HG03045 (cell line): ENCODE results near the gene ARHGEF16.

Experiments
- ATAC-seq: cut with Tn5 transposase; IDR thresholded peaks from one replicate; pipeline ENCODE4 v1.9.1; 2021; ENCODE audit warnings: mild to moderate bottlenecking, moderate library complexity; ENCODE audit not compliant: unreplicated experiment

Gene ARHGEF16

GRCh38 chr1:3515272-3515671 is 60.8 kb downstream of the ARHGEF16 start:
- ATAC-seq: no peak

- ATAC-seq: no peak
Measured at GRCh38 chr1:3515774-3516480, 61.5 kb downstream of the ARHGEF16 start.

DNA sequence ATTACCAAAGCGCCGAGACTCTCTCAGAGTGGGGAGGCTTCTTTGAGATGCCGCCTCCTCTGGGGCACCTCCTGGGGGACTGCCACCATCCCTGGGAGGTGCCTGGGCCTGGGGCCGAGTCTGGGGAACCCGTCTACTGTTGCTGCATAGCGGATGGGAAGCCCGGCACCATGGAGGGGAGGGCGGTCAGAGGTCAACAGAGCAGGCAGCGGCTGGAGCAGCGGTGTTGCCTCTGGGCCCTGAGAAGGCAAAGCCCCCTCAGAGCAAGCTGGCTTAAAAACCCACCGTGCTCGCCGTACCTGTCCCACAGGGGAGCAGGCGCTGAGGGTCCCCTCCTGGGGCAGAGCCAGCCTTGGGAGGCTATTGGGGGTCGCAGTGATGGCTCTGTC is 62.0 kb downstream of the ARHGEF16 start:
- ATAC-seq: no peak

DNA sequence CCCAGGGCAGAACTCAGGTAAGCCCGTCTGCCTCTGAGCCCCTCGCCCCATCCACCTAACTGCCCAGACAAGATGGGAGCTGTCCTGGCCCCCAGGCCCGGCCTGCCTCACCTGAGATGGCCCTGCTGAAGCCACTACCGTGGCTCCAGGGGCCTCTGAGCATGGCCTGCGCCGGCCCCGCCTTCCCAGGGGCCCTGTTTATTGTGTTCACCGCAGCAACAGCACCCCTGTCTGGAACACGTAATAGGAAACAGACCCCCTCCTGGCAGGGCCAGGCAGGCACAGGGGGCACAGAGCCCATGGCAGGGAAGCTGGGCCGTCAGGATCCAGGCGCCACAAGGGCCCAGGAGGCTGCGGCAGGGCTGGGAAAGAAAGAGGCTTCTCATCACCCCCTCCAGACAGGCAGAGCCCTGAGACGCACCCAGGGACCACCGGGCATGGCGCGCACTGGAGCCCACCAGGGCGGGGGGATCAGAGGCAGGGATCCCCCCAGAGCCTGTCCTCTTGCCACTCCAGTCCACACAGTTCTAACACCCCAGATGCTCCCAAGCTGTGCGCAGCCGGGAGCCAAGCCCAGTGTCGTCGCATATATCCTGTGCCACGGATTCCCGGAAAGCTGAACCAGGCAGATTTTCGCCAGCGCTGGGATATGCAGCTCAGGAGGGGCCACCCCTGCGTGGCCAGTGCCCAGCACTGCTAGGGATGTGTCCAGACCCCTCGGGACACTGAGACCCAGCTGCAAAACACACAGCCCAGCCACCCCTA is 62.6 kb downstream of the ARHGEF16 start:
- ATAC-seq: no peak

DNA sequence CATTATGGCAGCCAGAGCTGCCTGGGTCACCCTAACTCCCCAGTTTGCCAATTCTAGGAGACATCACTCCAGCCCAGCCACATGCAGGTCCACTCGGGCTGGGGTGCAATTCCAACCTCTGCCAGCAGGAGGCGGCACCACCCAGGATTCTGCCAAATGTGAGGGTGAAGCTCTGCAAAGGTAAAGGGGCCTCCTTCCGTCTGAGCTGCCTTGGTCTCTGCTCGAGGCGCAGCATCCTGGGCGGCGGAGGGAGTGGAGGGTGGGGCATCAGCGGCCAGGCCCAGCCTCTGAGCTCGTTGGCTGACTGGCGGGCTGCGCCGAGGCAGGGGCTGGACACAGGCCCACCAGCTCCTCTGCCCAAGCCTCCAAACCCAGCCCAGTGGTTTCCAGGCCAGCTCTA is 63.8 kb downstream of the ARHGEF16 start:
- no peak for ATAC-seq

DNA sequence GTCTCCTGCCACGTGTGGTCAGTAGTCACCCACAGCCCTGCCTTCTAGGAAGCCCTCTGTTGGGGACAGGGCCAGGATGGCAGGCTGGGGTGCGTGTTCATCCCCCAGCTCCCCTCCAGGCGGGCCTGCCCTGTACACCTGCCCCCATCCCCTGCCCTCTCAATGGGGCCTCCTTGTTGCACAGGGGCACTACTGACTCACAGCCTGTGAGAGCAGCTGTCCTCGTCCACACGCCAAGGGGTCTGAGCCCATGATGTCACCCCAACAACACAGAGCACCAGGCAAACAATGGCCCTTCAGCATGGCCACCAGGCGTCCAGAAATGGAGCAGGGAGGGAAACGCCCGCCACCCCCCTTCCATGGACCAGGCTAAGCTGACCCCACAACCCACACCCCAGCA is 64.3 kb downstream of the ARHGEF16 start:
- no peak for ATAC-seq

DNA sequence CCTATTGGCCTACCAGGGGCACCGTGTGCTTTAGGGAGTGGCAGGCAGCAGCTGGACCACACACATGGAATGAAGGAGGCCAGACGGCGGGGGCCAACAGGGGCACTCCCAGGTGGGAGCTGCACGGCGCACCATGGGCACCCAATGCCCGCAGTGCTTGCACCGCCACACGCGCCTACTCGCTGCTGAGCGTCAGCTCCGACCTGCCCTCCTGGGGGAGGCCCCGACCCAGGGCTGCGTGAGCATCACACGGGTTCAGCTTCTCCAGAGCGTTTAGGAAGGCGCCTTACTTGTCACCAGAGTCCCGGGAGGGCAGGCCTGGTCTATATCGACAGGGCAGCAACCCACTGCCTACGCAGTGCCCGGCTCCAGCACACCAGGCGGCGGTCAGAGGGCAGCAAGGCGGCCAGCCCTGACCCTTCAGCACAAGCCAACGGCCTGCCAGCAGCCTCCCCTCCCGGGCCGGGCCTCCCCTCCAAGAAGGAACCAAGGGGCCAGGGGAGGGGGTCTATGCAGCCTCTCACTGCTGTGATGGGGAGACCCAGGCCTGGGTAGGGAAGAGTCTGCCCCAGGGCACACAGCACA is 64.9 kb downstream of the ARHGEF16 start:
- ATAC-seq: no peak

DNA sequence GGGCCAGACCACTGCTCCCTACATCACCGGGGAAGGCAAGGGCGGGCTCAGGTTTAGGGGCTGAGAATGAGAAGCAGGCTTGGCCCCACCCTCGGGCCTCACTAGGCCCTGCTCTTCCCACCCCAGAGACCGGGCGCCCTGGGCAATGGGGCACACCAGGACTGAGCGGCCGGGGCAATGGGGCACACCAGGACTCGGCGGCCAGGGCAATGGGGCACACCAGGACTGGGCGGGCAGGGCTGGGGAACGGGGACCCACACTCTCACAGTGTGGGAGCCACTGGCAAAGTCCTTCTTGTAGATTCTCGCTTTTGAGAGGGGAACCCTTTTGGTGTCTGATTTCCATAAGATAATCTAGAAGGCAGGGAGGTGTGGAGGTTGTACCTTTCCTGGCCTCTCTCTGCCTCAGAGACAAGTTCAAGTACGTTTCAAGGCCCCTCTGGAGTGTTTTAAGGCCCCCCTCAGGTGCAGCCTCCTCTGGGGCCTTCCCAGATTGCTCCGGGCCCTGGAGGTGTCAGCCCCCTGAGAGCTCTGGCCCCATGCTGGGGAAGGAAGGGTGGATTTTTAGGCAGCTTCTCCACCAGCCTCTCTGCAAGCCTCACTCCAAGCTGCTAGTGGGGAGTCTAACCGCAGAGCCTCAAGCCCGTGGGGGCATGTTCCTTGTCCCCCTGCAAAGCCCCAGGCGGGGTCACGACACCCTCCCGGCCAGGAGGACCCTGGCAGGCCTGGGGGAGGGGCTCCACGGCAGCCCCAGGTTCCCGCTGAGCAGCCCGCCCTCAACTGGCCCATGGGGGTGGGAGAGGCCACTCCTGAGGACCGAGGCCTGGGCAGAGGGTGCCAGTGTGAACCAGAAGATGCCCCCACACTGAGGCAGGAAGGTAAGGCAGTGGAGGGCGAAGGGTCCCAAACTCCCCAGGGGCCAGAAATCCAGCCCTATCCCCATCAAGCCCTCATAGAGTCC is 66.2 kb downstream of the ARHGEF16 start:
- ATAC-seq: no peak

DNA sequence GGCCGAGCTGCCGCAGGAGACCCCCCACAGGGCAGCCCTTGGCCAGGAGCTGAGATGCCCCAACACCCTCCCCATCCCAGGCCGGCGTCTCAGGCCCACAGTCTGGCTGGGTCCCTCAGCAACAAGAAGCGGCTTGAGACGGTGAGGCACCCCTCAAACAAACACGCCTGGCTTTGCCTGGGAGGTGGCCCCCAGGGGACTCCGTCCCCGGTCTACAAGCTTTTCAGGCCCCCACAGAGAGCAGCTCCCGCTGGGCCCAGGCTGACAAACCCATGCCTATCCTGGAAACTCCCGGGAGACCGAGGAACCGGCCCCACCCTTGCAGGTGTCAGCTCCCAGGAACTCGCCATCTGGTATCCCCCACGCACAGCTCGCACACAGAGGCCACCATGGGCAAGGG is 67.0 kb downstream of the ARHGEF16 start:
- no peak for ATAC-seq

- no peak for ATAC-seq
Measured at GRCh38 chr1:3522112-3522511, 67.6 kb downstream of the ARHGEF16 start.

GRCh38 chr1:3522564-3523265 is 68.2 kb downstream of the ARHGEF16 start:
- no peak for ATAC-seq

- ATAC-seq: no peak
Measured at GRCh38 chr1:3523980-3524379, 69.5 kb downstream of the ARHGEF16 start.

DNA sequence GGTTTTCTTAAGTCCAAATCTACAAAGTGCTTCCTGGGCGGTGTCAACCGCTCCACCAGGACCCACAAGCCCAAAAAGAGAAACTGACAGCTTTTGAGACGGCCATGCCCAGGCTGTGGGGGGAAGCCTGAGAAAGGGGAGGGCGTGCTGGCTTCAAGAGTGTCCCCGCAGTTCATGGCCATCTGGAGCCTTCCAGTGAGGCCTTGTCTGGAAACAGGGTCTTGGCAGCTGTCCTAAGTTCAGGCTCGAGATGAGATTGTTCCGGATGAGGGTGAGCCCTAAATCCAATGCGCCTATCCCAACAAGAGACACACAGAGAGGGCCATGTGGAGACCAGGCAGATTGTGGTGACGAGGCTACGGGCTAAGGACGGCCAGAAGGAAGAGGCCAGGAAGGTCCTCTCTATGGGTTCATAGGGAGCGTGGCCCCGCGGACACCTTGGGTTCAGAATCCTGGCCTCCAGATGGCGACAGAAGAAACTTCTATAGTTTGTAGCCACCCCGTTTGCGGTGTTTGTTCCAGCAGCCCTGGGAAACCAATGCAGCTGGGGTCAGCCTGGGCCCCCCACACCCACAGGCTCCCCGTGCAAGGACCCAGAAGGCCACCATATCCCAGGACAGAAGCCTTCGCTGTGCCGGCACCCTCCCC is 70.2 kb downstream of the ARHGEF16 start:
- ATAC-seq: no peak

DNA sequence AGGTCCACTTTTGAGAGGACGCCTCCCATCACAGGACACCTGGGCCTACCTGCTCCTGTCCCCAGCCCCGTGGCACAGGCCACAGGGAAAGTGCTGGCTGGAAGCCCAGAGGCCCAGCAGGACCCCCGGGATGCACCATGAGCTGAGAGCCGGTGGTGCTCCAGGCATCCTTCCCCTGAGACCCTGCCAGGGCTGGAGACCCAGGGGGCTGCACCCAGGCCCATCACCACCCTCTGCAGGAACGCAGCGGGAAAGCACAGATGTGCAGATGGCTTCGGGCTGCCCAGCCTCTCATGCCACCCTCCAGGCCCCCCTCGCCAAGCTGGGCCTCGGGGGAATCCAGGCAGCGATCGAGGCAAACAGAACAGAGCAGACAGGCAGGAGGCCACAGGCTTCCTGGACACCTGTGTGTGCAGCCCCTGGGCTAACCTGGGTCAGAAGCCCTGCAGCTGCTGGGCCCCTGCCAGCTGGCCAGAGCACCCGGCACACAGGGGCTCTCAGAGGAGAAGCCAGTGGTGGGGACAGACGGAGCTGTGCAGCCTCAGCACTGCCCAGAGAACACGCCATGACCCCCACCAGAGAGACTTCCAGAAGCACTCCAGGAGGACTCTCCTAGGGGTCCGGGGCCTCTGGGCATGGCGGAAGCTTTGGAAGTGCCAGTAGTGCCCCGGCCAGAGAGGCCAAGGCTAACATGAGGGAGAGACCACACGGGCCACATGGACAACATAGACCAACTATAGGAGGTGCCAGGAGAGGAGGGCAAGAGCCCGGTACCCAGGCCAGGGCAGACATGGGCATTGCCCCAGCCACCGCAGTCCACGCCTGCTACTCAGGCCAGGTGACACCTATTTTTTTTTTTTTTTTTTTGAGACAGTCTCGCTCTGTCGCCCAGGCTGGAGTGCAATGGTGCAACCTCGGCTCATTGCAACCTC is 71.4 kb downstream of the ARHGEF16 start:
- ATAC-seq: no peak

GRCh38 chr1:3527774-3528173 is 73.3 kb downstream of the ARHGEF16 start:
- ATAC-seq: no peak

DNA sequence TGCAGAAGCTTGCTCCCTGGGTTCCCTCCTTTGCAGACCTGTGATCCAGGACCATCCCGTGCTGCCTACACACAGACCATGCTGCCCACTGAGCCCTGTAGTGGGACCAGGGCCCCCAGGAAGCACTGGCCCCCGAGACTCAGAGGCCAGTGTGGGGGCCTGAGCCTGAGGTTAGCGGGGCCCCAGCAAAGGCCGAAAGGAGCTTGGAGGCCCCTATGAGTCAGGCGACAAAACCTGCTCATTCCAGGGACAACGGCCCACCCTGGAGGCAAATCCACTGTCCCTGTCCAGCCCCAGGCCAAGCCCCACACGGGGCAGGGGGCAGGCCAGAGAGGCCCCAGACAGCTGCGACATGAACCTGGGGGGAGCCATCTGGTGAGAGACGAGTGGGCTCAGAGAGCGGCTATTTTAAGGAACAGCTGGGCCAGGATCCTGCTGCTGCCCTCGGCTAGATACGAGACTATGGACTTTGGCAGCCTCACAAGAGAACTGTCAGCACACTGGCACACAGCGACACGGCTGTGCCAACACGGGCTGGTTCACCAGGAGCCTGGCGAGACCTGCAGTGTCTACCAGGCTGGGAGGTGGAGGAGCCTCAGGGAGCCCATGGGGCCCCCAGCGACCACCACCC is 74.7 kb downstream of the ARHGEF16 start:
- no peak for ATAC-seq

DNA sequence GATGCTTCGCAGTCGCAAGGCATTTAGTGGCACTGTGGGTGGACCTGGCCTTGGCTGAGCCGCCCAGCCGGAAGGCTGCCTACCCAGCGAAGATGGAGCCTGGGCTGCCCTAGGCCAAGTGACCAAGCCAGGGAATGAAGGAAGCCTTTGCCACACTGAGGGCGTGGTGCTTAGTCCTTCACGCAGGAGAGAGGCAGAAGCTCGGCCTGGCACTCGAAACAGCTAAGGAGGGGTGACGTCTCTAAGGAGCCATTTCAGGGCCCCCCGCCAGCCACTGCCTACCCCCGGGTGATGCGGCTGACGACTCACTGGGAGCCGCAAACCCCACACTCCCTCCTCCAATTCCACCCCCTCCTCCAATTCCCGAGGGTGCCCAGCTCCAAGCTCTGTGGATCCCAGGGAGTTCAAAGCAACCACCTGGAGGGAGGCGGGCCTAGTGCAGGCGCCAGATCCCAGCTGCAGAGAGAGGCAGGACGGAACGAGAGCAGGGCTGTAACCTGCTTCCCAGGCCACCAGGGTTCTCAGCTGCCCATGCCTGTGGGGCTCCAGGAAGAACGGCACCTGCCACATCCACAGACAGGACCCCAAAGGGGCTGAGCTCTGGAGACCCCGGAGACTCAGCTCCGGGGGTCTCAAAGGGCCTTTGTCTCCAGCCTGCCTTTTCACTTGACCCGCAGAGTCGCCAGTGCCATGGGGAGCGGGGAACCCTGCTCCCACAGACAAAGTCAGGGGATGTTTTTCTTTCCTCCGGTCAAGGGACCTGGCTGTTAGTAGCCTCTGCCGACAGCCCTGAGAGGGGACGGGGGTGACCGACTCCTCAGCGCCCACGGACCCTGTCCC is 75.8 kb downstream of the ARHGEF16 start:
- ATAC-seq: no peak
